GM18526 (cell line): Measurements from ENCODE around the gene C1orf232.

Experiments
- POLR2A ChIP-seq: IDR thresholded peaks from 3 replicates; pipeline ENCODE4 v1.6.1; 2011; ENCODE audit not compliant: insufficient read length; ENCODE audit errors: extremely low read depth

The C1orf232 gene

DNA sequence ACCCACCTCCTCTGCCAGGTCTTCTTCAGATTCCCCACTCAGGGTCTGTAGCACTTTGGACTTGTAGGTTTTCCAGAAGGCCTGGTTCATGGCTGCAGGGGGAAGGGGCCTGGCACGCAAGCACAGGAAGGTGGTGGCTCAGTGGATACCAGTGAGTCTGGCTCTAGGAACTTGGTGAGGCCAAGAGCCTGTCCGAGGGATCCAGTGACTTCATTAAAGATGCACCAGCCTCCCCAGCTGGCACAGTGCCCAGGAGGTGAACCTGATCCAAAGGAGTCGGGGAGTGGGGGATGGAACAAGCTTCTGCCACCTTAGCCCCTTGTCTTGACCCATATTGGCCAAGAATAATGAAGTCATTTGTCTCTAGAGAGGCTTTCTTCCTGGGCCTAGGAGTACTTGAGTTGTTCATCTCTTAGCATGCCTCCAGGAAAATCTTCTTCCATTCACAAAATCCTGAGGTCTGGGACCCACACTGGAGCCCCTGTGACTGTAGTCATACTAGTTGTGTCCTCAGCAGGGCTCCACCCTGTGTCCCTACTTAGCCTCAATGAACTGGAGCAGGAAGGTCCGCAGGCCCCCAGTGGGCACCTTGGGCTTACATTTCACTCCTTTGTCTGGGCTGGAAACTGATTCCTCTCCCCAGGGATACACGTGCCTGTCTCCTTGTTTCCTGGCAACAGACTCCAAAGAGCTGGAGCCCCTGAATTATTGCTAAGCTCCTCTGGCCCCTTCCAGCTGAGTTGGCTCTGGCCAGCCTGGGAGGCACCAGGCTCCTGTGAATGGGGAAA, at the start of gene C1orf232:
C1orf232 (minus strand) TSS at position 554 of the 788 bp plus-strand sequence; CDS start at position 90, 464 bp downstream.
- TF ChIP-seq POLR2A, result no peak

GRCh38 chr1:26215246-26215645, 46.5 kb upstream of the C1orf232 start:
- TF ChIP-seq POLR2A, result no peak

- no peak for TF ChIP-seq POLR2A
These were observed 44.7 kb upstream of the C1orf232 start for GRCh38 chr1:26213335-26213905.

DNA sequence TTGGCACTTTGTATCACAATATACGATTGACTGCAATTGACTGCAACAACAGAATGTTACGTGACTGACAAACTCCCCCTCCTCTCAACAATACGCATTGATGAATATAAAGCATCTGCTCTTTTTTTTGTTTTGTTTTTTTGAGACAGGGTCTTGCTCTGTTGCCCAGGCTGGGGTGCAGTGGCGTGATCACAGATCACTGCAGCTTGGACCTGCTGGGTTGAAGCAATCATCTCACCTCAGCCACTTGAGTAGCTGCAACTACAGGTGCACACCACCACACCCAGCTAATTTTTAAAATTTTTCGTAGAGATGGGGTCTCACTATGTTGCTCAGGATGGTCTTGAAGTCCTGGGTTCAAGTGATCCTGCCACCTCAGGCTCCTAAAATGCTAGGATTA, 44.0 kb upstream of the C1orf232 start:
- no peak for TF ChIP-seq POLR2A

DNA sequence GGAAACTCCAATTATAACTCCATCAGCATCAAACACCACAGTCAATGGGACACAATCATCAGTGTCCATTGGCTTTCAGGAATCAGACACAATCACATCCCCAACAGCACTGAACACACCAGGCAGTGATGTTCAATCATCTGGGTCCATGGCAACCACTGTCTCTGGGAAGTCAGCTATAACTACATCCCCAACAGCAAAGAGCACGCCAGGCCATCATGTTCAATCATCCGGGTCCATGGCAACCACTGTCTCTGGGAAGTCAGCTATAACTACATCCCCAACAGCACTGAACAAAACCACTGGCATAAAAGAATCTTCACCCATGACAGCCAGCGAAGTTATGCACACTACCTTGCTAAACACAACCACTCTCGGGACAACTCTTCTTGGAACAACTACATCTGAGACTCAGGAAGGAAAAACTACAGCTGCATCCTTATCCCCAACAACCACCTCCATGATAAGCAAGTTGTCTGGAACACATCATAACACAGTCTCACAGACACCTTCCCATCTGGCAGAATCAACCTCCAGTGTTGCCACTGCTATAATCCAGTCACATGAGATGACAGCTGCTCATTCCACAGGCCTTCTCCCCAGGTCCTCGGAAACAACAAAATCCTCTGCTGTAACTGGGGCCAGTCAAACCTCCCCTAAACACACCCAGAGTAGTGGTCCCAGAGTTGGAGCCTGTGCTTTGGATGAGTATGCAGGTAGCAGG, 41.5 kb upstream of the C1orf232 start:
- TF ChIP-seq POLR2A, result no peak

DNA sequence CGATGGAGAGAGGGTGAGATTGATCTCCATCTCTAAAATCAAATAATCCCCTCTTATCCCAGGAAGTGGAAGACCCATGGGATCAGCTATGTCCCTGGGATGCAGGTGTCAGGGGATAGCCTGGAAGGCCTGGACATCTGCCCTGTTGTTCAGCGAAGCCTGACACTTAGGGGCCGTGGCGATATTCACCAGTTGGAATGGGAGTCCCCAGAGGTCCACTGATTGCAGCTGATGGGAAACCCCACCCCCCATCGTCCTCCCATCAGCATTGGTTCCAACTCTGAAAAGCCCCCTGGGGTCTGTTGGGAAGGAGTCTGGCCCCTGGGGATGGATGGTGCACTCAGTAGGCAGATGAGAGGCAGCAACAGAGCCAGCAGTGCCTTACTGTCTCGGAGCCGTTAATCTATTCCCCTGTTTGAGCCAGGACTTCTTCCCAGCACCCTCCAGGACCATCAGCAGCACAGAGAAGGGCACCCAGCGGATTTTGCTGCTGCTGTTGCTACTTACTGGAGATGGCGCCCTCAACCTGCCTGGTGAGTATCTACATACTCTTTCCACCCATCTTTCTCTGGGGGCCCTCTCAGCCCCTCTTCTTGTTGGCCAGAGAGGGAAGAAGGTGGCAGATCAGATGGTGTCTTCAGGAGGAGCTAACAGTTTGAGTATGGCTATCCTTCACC, 35.0 kb upstream of the C1orf232 start:
- no peak for TF ChIP-seq POLR2A

DNA sequence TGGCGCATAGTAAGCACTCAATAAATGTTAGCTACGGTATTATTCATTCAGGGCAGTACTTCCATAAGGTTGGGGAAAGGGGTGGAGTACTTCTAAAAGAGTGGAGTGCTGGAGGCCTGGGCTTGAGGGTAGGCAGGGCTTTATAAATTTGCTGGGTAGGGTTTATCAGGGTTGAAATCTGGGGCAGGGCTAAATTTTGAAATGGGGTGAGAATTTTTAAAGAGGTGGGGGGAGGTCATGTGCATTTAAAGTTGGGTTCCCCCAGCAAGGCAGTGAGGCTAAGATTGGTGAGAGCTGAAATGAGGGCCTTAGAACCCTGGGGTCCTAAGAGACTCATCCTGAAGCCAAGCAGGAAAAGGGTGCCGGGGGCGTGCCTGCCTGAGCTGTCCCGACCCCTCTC, 31.6 kb upstream of the C1orf232 start:
- no peak for TF ChIP-seq POLR2A

DNA sequence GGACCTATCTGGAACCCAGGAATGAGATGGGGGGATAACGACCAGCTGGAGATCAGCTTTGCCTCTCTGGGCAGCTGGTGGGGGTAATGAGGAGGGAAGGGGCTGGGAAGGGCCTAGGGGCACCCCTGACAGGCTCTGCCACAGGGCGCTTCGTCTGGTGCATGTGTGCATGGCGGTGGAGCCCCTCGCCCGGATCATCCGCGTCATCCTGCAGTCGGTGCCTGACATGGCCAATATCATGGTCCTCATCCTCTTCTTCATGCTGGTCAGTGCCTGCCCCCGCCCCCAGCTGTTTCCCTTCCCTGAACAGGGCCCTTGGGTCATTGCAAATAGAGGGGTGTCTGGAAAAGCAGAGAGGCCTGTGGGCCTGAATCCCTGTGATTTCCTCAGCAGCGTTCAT, 29.1 kb upstream of the C1orf232 start:
- TF ChIP-seq POLR2A, result no peak

DNA sequence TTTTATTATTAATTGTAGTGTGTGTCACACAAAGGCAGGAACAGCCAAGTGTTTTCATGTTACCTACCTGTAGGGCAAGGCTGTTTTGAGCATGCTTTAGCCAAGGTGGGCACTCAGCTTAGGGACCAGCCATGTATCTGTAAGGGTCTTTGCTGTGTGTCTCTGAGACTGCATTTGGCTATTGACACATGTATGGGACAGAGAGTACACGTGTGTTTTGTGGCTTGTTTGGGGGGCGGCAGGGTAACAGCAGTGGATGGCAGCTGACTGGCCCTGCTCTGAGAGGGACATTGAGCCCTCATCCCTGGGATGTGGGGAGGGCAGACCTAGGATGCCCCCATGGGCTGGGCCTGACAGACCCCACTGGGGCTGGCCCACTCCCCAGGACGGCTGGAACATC, 28.5 kb upstream of the C1orf232 start:
- TF ChIP-seq POLR2A, result no peak

DNA sequence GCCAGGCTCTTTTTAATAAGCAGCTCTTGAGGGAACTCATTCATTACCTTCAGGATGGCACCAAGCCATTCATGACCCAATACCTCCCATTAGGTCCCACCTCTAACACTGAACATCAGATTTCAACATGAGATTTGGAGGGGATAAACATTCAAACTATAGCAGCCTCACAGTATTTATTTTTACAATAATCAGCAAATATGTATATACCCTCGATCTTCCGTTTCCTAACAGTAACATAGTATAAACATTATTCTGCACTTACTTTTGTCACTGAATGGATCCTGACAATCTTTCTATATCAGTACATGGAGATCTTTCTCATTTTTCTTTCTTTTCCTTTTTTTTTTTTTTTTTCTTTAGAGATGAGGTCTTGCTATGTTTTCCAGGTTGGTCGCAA, 27.0 kb upstream of the C1orf232 start:
- no peak for TF ChIP-seq POLR2A

DNA sequence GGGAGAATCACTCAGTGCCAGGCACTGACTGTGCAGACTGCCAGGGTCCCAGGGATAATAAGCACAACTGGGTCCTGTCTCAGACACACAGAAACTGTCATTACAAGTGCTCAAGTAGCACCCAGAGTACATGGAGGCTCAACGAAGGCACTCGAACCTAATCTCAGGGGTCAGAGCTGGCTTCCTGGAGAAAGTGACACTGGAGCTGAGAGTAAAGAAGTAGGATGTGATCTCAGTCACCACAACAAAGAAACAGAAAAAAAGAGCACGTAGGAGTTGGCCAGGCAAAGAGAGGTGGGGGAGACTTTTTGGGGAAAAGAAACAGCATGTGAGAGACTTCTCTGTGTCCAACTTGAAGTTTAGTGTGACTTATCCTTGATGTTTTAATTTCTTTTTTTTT, 23.0 kb upstream of the C1orf232 start:
- TF ChIP-seq POLR2A, result no peak

GRCh38 chr1:26190373-26190987, 21.7 kb upstream of the C1orf232 start, which contains the start of gene CATSPER4:
CATSPER4 (plus strand) TSS chr1:26190602; CDS start chr1:26190628, 26 bp downstream.
- TF ChIP-seq POLR2A, result no peak

DNA sequence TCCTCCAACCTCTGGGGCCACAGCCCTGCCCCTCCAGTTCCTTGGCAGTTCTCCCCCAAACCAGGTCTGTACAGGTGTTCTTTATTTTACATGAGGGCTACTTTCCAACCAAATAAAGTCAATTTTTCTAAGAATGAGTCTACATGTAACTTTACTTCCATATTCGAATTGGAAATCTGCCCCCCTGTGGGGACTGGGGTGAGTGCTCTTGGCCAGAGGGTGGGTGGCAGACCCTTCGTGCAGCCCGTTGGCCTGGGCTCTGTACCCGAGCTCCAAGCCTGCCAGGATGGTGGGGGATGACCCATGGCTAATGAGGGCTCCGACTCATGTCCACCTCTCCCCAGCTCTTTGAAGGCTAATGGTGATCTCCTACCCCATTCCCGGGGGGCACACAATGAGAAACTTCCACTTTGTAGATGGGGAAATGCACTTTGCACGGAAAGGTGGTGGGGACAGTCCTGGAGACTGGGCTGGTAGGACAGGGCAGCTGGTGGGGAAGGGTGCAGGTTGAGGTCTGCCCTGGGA, 21.1 kb upstream of the C1orf232 start:
- TF ChIP-seq POLR2A, result no peak

- no peak for TF ChIP-seq POLR2A
These were observed 20.6 kb upstream of the C1orf232 start for GRCh38 chr1:26189331-26189730.

DNA sequence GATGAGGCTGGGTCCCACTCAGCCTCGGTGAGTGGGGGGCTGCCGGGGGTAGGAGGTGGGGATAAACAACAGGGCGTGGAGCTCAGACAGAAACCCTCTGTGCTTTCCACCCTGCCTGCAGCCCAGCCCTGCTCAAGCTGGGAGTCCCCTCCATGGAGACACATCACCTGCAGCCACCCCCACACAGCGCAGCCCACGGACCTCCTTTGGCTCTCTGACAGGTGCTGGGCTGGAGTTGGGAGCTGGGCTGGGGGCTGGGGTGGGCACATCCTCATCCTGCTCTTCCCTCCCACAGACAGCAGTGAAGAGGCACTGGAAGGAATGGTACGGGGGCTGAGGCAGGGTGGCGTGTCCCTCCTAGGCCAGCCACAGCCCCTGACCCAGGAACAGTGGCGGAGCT, 19.7 kb upstream of the C1orf232 start:
- TF ChIP-seq POLR2A, result no peak
